Liver (tissue), 9 donors: ENCODE results near the gene SLC2A14. TPM values are rescaled to one million over a fixed set of nuclear protein-coding genes. Genes with fewer than 3 reads are reported as not detected.

Experiments
- DNase-seq: peaks from one replicate; pipeline ENCODE4 v3.0.0-alpha.2; 2017; ENCODE audit warnings: low spot score
- H3K27ac ChIP-seq, 2 donors: one replicate each; pipeline ENCODE4 v1.7.0; 2013; ENCODE audit warnings: inconsistent platforms in 2 of 2, low read length in 2 of 2, control low read depth in 1 of 2, low read depth in 1 of 2, mild to moderate bottlenecking in 1 of 2
- H3K27me3 ChIP-seq, 4 donors: one replicate each; pipeline versions ENCODE4 v1.6.1 to v1.7.0; 2013; ENCODE audit warnings: low read length in 3 of 4, inconsistent platforms in 1 of 4, mild to moderate bottlenecking in 1 of 4, moderate library complexity in 1 of 4; ENCODE audit not compliant: control insufficient read depth in 4 of 4, insufficient read depth in 4 of 4
- H3K36me3 ChIP-seq, 4 donors: one replicate each; pipeline versions ENCODE4 v1.6.1 to v1.7.0; 2013; ENCODE audit warnings: low read length in 3 of 4, mild to moderate bottlenecking in 3 of 4, low read depth in 1 of 4, moderate library complexity in 1 of 4; ENCODE audit not compliant: control insufficient read depth in 4 of 4, insufficient read depth in 3 of 4
- H3K4me1 ChIP-seq, 4 donors: one replicate each; pipeline versions ENCODE4 v1.6.1 to v1.7.0; 2013; ENCODE audit warnings: low read length in 3 of 4, mild to moderate bottlenecking in 3 of 4, moderate library complexity in 1 of 4; ENCODE audit not compliant: control insufficient read depth in 4 of 4, insufficient read depth in 4 of 4
- H3K4me3 ChIP-seq, 3 donors: one replicate each; pipeline versions ENCODE4 v1.6.1 to v1.7.0; 2013; ENCODE audit warnings: low read length in 3 of 3, control low read depth in 1 of 3, low read depth in 1 of 3, mild to moderate bottlenecking in 1 of 3
- H3K9ac ChIP-seq, 2 donors: one replicate each; pipeline ENCODE4 v1.7.0; 2013; ENCODE audit warnings: low read length in 2 of 2, mild to moderate bottlenecking in 2 of 2, moderate library complexity in 2 of 2, control low read depth in 1 of 2, low read depth in 1 of 2
- H3K9me3 ChIP-seq, 4 donors: one replicate each; pipeline versions ENCODE4 v1.6.1 to v1.7.0; 2013; ENCODE audit warnings: low read length in 3 of 4; ENCODE audit not compliant: control insufficient read depth in 4 of 4
- CTCF ChIP-seq: fragments of 150-350 bp; IDR thresholded peaks from 2 replicates; pipeline ENCODE4 v1.5.1; 2017; ENCODE audit warnings: improper control_type of control experiment, low read depth, low read length; ENCODE audit not compliant: missing input control
- FOXA1 ChIP-seq: IDR thresholded peaks from 2 replicates; pipeline ENCODE4 v1.6.1; 2016; ENCODE audit warnings: antibody characterized with exemption
- FOXA2 ChIP-seq: IDR thresholded peaks from 2 replicates; pipeline ENCODE4 v1.6.1; 2016; ENCODE audit warnings: antibody characterized with exemption
- GABPA ChIP-seq, 2 donors: IDR thresholded peaks in 1 of 2; conservative IDR thresholded peaks in 1 of 2; 2 replicates each; pipeline ENCODE4 v1.6.1; 2016; ENCODE audit warnings: antibody characterized with exemption in 2 of 2, mild to moderate bottlenecking in 1 of 2, moderate library complexity in 1 of 2
- NR2F2 ChIP-seq: IDR thresholded peaks from 2 replicates; pipeline ENCODE4 v1.6.1; 2016; ENCODE audit warnings: antibody characterized with exemption
- REST ChIP-seq: IDR thresholded peaks from 2 replicates; pipeline ENCODE4 v1.6.1; 2016; ENCODE audit warnings: antibody characterized with exemption, mild to moderate bottlenecking
- RXRA ChIP-seq, 2 donors: IDR thresholded peaks; 2 replicates each; pipeline ENCODE4 v1.6.1; 2017 to 2018; ENCODE audit warnings: antibody characterized with exemption in 2 of 2, mild to moderate bottlenecking in 1 of 2
- TAF1 ChIP-seq: conservative IDR thresholded peaks from 2 replicates; pipeline ENCODE4 v1.6.1; 2016; ENCODE audit warnings: antibody characterized with exemption, mild to moderate bottlenecking
- ZBTB33 ChIP-seq: IDR thresholded peaks from 2 replicates; pipeline ENCODE4 v1.6.1; 2016; ENCODE audit warnings: antibody characterized with exemption
- WGBS: extraction: QIAGEN DNeasy Blood & Tissue Kit; methylation state at CpG from one replicate; pipeline ENCODE4 v1.1.7; 2013; 5-methylcytosine and 5-hydroxymethylcytosine counted together
- polyA plus RNA-seq, 2 donors: library from polyadenylated mRNA; stranded (reverse) in 1 of 2; unstranded in 1 of 2; fragments of 200-250 nt in 1 of 2; fragments of >200 nt in 1 of 2; fragmentation: Nextera tagmentation in 1 of 2; extraction: Ambion mirVana in 1 of 2; gene quantifications; one replicate each; pipeline versions ENCODE4 v1.2.1 to v1.2.3, GENCODE V29; 2013 to 2015
- total RNA-seq, 2 donors: library from RNA; depleted of rRNA; stranded (reverse); fragments of >200 nt; gene quantifications; one replicate each; pipeline ENCODE4 v1.2.3, GENCODE V29; 2014
- donor health status: healthy.
- donor health status: healthy.
- donor health status: healthy.
- donor health status: healthy.
- donor health status: healthy.

Gene SLC2A14
- total and polyA plus RNA-seq, 4 donors, result 22.7 TPM; not detected in 3

- WGBS, result 62% methylated on average over 5 of the region's 5 CpGs
Measured at GRCh38 chr12:7835766-7836165, 36.9 kb downstream of the SLC2A14 start.

More at GRCh38 chr12:7835766-7836165, 36.9 kb downstream of the SLC2A14 start:
- no peaks in the 10 kb centered on the region for H3K9me3 ChIP-seq
- TF ChIP-seq TAF1 (no peak), ZBTB33 (no peak), REST (no peak), CTCF (no peak), RXRA (IDR thresholded peaks at IDR 0.05) (no peak), NR2F2 (no peak), FOXA2 (no peak), GABPA (IDR thresholded peaks at IDR 0.05 in 1 of 2, conservative IDR thresholded peaks at IDR 0.05 in 1 of 2) (no peak), FOXA1 (no peak)
- no peak overlapping the region for H3K27ac ChIP-seq
- no peak overlapping the region for H3K9ac ChIP-seq
- H3K27me3 ChIP-seq, result no peaks in the 10 kb centered on the region
- no peaks in the 10 kb centered on the region for H3K4me1 ChIP-seq
- no peak for DNase-seq
- H3K4me3 ChIP-seq, result no peak overlapping the region
- H3K36me3 ChIP-seq, result no peaks in the 10 kb centered on the region
